NB4 (cell line): Measurements from ENCODE around the gene TAPT1.
A peak's percentile ranks its signal among the peaks of the same experiment; 100 is the strongest.

Experiments used
- POLR2A ChIP-seq: IDR thresholded peaks from 2 replicates; pipeline ENCODE4 v1.6.1; 2011; ENCODE audit warnings: mild to moderate bottlenecking; ENCODE audit not compliant: insufficient read length; ENCODE audit errors: extremely low read depth
- TF ChIP-seq, protein P1 (sequence below): IDR thresholded peaks from one replicate; pipeline ENCODE4 v1.5.1; 2012; ENCODE audit warnings: low read depth, low read length
- TF ChIP-seq, protein P2 (sequence below): IDR thresholded peaks from 2 replicates; pipeline ENCODE4 v1.6.1; 2011; ENCODE audit warnings: low read depth, low read length

- TF ChIP-seq, protein P1, sequence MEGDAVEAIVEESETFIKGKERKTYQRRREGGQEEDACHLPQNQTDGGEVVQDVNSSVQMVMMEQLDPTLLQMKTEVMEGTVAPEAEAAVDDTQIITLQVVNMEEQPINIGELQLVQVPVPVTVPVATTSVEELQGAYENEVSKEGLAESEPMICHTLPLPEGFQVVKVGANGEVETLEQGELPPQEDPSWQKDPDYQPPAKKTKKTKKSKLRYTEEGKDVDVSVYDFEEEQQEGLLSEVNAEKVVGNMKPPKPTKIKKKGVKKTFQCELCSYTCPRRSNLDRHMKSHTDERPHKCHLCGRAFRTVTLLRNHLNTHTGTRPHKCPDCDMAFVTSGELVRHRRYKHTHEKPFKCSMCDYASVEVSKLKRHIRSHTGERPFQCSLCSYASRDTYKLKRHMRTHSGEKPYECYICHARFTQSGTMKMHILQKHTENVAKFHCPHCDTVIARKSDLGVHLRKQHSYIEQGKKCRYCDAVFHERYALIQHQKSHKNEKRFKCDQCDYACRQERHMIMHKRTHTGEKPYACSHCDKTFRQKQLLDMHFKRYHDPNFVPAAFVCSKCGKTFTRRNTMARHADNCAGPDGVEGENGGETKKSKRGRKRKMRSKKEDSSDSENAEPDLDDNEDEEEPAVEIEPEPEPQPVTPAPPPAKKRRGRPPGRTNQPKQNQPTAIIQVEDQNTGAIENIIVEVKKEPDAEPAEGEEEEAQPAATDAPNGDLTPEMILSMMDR = no peak
- no peak for TF ChIP-seq POLR2A
- TF ChIP-seq, protein P2, sequence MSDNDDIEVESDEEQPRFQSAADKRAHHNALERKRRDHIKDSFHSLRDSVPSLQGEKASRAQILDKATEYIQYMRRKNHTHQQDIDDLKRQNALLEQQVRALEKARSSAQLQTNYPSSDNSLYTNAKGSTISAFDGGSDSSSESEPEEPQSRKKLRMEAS = peak; percentile 34; the same call in 1 of the 2 replicates
Measured at GRCh38 chr4:16122308-16122711, 104.0 kb downstream of the TAPT1 start.
